SK-N-SH (cell line): Measurements from ENCODE around the gene BMPR1B. TPM values are rescaled to one million over a fixed set of nuclear protein-coding genes. Genes with fewer than 3 reads are reported as not detected.

Experiments
- CTCF ChIA-PET: fragments of 300-600, 350-600 bp; formaldehyde crosslinking; extraction: SDS; loops from one replicate; lab custom pipeline; 2021; lab: Yijun Ruan, JAX
- POLR2A ChIA-PET: fragments of 350-600 bp; sonication (Branson Sonifier 250); formaldehyde crosslinking; extraction: SDS; loops from one replicate; lab custom pipeline; 2020; ENCODE audit warnings: antibody characterized with exemption, inconsistent platforms; lab: Yijun Ruan, JAX
- DNase-seq: peaks from one replicate; pipeline ENCODE4 v3.0.0; 2012
- H2AFZ ChIP-seq: fragments of 200-600 bp; sonication (generic); 2 replicates; pipeline ENCODE4 v1.8.1; 2016; ENCODE audit warnings: antibody characterized with exemption, mild to moderate bottlenecking, low read depth
- H3F3A ChIP-seq: fragments of 200-600 bp; sonication (generic); replicated peaks from 2 replicates; pipeline ENCODE3; 2016; ENCODE audit warnings: antibody characterized with exemption, mild to moderate bottlenecking; ENCODE audit not compliant: insufficient read depth
- H3K27ac ChIP-seq, 2 experiments: fragments of 200-500 bp in 1 of 2; fragments of 200-600 bp in 1 of 2; sonication (Bioruptor generic) in 1 of 2; sonication (generic), shearing (Covaris generic) in 1 of 2; 2 replicates each; pipeline versions ENCODE4 v1.5.1 to v1.6.1; 2014 to 2016; ENCODE audit warnings: low read depth in 2 of 2, inconsistent platforms in 1 of 2, low read length in 1 of 2, mild to moderate bottlenecking in 1 of 2, mixed read lengths in 1 of 2
- H3K27me3 ChIP-seq: fragments of 200-600 bp; sonication (generic), shearing (Covaris generic); 2 replicates; pipeline ENCODE4 v1.6.1; 2016; ENCODE audit warnings: mixed run types; ENCODE audit not compliant: insufficient read depth
- H3K36me3 ChIP-seq, 2 experiments: fragments of 200-500 bp in 1 of 2; fragments of 200-600 bp in 1 of 2; sonication (Bioruptor generic) in 1 of 2; sonication (generic) in 1 of 2; replicated peaks in 1 of 2; 2 replicates each; pipeline versions ENCODE3 to v1.5.1; 2014 to 2016; ENCODE audit warnings: low read length in 1 of 2, mild to moderate bottlenecking in 1 of 2; ENCODE audit not compliant: insufficient read depth in 2 of 2, control insufficient read depth in 1 of 2
- H3K4me1 ChIP-seq, 2 experiments: fragments of 200-500 bp in 1 of 2; fragments of 200-600 bp in 1 of 2; sonication (Bioruptor generic) in 1 of 2; sonication (generic), shearing (Covaris generic) in 1 of 2; 2 replicates each; pipeline versions ENCODE4 v1.5.1 to v1.6.1; 2014 to 2016; ENCODE audit warnings: low read depth in 1 of 2, low read length in 1 of 2, mixed run types in 1 of 2; ENCODE audit not compliant: insufficient read depth in 2 of 2, control insufficient read depth in 1 of 2
- H3K4me2 ChIP-seq: fragments of 200-600 bp; sonication (generic), shearing (Covaris generic); 2 replicates; pipeline ENCODE4 v1.6.1; 2017; ENCODE audit warnings: mixed run types
- H3K4me3 ChIP-seq, 2 experiments: fragments of 200-500 bp in 1 of 2; fragments of 200-600 bp in 1 of 2; sonication (Bioruptor generic) in 1 of 2; sonication (generic), shearing (Covaris generic) in 1 of 2; 2 replicates each; pipeline versions ENCODE4 v1.5.1 to v1.8.1; 2014 to 2016; ENCODE audit warnings: low read depth in 2 of 2, inconsistent platforms in 1 of 2, low read length in 1 of 2, mild to moderate bottlenecking in 1 of 2, mixed read lengths in 1 of 2, moderate library complexity in 1 of 2
- H3K79me2 ChIP-seq: fragments of 200-600 bp; sonication (generic); 2 replicates; pipeline ENCODE4 v1.8.1; 2017; ENCODE audit warnings: mild to moderate bottlenecking; ENCODE audit not compliant: insufficient read depth
- H3K9ac ChIP-seq: fragments of 200-600 bp; sonication (generic); 2 replicates; pipeline ENCODE4 v1.6.1; 2017; ENCODE audit warnings: mixed run types
- H3K9me2 ChIP-seq: fragments of 200-600 bp; sonication (generic); 2 replicates; pipeline ENCODE4 v1.6.1; 2017; ENCODE audit warnings: mixed run types
- H3K9me3 ChIP-seq: fragments of 200-600 bp; sonication (generic); 2 replicates; pipeline ENCODE4 v1.6.1; 2017; ENCODE audit warnings: mixed run types, mild to moderate bottlenecking, moderate library complexity
- H4K20me1 ChIP-seq: fragments of 200-600 bp; sonication (generic); 2 replicates; pipeline ENCODE4 v1.6.1; 2017; ENCODE audit warnings: mild to moderate bottlenecking, mixed run types; ENCODE audit not compliant: insufficient read depth
- CHD2 ChIP-seq: fragments of 150-350 bp; IDR thresholded peaks from 2 replicates; pipeline ENCODE4 v1.6.1; 2018; ENCODE audit warnings: low read length; ENCODE audit not compliant: partially characterized antibody
- CTCF ChIP-seq: fragments of 200-600 bp; sonication (generic); IDR thresholded peaks from 2 replicates; pipeline ENCODE4 v1.6.1; 2017; ENCODE audit warnings: antibody characterized with exemption, mild to moderate bottlenecking, moderate library complexity
- EP300 ChIP-seq, 2 experiments: IDR thresholded peaks; 2 replicates each; pipeline versions ENCODE4 v1.4.0 to v1.6.1; 2012; ENCODE audit warnings: borderline replicate concordance in 1 of 2, low read depth in 1 of 2, low read length in 1 of 2
- EZH2phosphoT487 ChIP-seq: fragments of 200-600 bp; sonication (generic); IDR thresholded peaks from 2 replicates; pipeline ENCODE4 v1.6.1; 2017; ENCODE audit warnings: low read depth, mixed run types, mild to moderate bottlenecking, antibody characterized with exemption, moderate library complexity, borderline replicate concordance
- GABPA ChIP-seq: IDR thresholded peaks from 2 replicates; pipeline ENCODE4 v1.4.0; 2012; ENCODE audit warnings: low read depth, mild to moderate bottlenecking
- JUND ChIP-seq: IDR thresholded peaks from 2 replicates; pipeline ENCODE4 v1.4.0; 2012
- MAX ChIP-seq: IDR thresholded peaks from 2 replicates; pipeline ENCODE4 v1.4.0; 2012; ENCODE audit warnings: low read depth
- MEF2A ChIP-seq: IDR thresholded peaks from 2 replicates; pipeline ENCODE4 v1.4.0; 2012; ENCODE audit warnings: low read depth, borderline replicate concordance
- MXI1 ChIP-seq: IDR thresholded peaks from 2 replicates; pipeline ENCODE4 v1.6.1; 2012; ENCODE audit warnings: mild to moderate bottlenecking, low read depth, low read length, improper control_type of control experiment
- PBX3 ChIP-seq: IDR thresholded peaks from 2 replicates; pipeline ENCODE4; 2012
- POLR2AphosphoS5 ChIP-seq: IDR thresholded peaks from 2 replicates; pipeline ENCODE4 v1.6.1; 2012; ENCODE audit warnings: low read depth, low read length
- RCOR1 ChIP-seq: fragments of 150-350 bp; IDR thresholded peaks from 2 replicates; pipeline ENCODE4 v1.6.1; 2017; ENCODE audit warnings: antibody characterized with exemption, low read length
- REST ChIP-seq: IDR thresholded peaks from 2 replicates; pipeline ENCODE4 v1.6.1; 2012; ENCODE audit warnings: mild to moderate bottlenecking, low read depth, low read length, moderate library complexity
- RFX5 ChIP-seq: IDR thresholded peaks from 2 replicates; pipeline ENCODE4 v1.6.1; 2012; ENCODE audit warnings: mild to moderate bottlenecking, improper control_type of control experiment, low read length
- RXRA ChIP-seq: IDR thresholded peaks from 2 replicates; pipeline ENCODE4 v1.4.0; 2012; ENCODE audit warnings: low read depth, mild to moderate bottlenecking, borderline replicate concordance
- SIN3A ChIP-seq: IDR thresholded peaks from 2 replicates; pipeline ENCODE4 v1.6.1; 2012; ENCODE audit warnings: low read depth, mild to moderate bottlenecking, low read length, moderate library complexity, borderline replicate concordance
- TCF12 ChIP-seq: IDR thresholded peaks from 2 replicates; pipeline ENCODE4 v1.4.0; 2012
- USF1 ChIP-seq: IDR thresholded peaks from 2 replicates; pipeline ENCODE4 v1.4.0; 2012; ENCODE audit warnings: low read depth, borderline replicate concordance
- YY1 ChIP-seq: IDR thresholded peaks from 2 replicates; pipeline ENCODE4 v1.4.0; 2012; ENCODE audit warnings: low read depth, mild to moderate bottlenecking
- ZBTB33 ChIP-seq: IDR thresholded peaks from 2 replicates; pipeline ENCODE4 v1.4.0; 2012; ENCODE audit warnings: low read depth, borderline replicate concordance
- WGBS: methylation state at CpG from one replicate; pipeline ENCODE4 v1.1.6; 2017; ENCODE audit warnings: low lambda C conversion rate; 5-methylcytosine and 5-hydroxymethylcytosine counted together
- polyA plus RNA-seq, 3 experiments: library from polyadenylated mRNA; depleted of rRNA; stranded (reverse); fragments of >200 nt; gene quantifications; 2 replicates each; pipeline ENCODE4 v1.2.3, GENCODE V29; 2012

BMPR1B gene
- polyA plus RNA-seq, 1 of the 3 experiments (the other 2 are of a cell fraction): 0.16 TPM

- no peak overlapping the region for H3K4me3 ChIP-seq
- H3K4me1 ChIP-seq: peaks cover 0 to 13% of the 10 kb centered on the region in 2 experiments; a peak in 2 of 4 replicates
- peak overlapping the region in 1 of 2 experiments; percentile 24; a peak in 1 of 4 replicates for H3K27ac ChIP-seq
- ChIA-PET CTCF (interaction anchor here (0.9 to 1.8 kb wide), 2 partner anchors 16 to 19 kb away, joined by 3 to 7 read pairs; no protein-coding TSS in a partner anchor), POLR2A (no interaction called here)
- no peak overlapping the region for H2AFZ ChIP-seq
- no peaks in the 10 kb centered on the region for H4K20me1 ChIP-seq
- H3F3A ChIP-seq: no peaks in the 10 kb centered on the region
- TF ChIP-seq MAX (no peak), USF1 (no peak), RCOR1 (no peak), CHD2 (no peak), YY1 (no peak), CTCF (no peak), JUND (no peak), SIN3A (no peak), PBX3 (no peak), GABPA (no peak), TCF12 (no peak), MXI1 (no peak), REST (no peak), POLR2AphosphoS5 (no peak), MEF2A (no peak), RXRA (no peak), ZBTB33 (no peak), EP300 (IDR thresholded peaks at IDR 0.05; ENCODE audit: borderline replicate concordance in 1 of 2, low read depth in 1 of 2, low read length in 1 of 2) (no peak), RFX5 (no peak), EZH2phosphoT487 (no peak)
- no peak overlapping the region for H3K4me2 ChIP-seq
- H3K9me3 ChIP-seq: no peaks in the 10 kb centered on the region
- no peaks in the 10 kb centered on the region for H3K79me2 ChIP-seq
- WGBS: 83% methylated on average over 10 of the region's 10 CpGs
- DNase-seq: no peak
- no peaks in the 10 kb centered on the region for H3K27me3 ChIP-seq
- H3K9ac ChIP-seq: no peak overlapping the region
- 0 out of 2 replicates have a peak, but pooled peaks cover 3% of the 10 kb centered on the region for H3K9me2 ChIP-seq
- H3K36me3 ChIP-seq: no peaks in the 10 kb centered on the region
These were observed 238.1 kb downstream of the BMPR1B start for GRCh38 chr4:94995684-94996394.
